Astrocyte (in vitro differentiated cells and primary cell): ENCODE measurements around the gene TPM2.

Experiments
- EZH2 ChIP-seq: IDR thresholded peaks from 2 replicates; pipeline ENCODE4 v1.6.1; 2012; ENCODE audit warnings: mild to moderate bottlenecking, low read length, inconsistent platforms; ENCODE audit not compliant: insufficient read depth
- TF ChIP-seq, protein P1 (sequence below): IDR thresholded peaks from 2 replicates; pipeline ENCODE4 v1.5.1; 2011; ENCODE audit warnings: low read depth, mild to moderate bottlenecking, inconsistent platforms, low read length, moderate library complexity; ENCODE audit not compliant: insufficient read depth

DNA sequence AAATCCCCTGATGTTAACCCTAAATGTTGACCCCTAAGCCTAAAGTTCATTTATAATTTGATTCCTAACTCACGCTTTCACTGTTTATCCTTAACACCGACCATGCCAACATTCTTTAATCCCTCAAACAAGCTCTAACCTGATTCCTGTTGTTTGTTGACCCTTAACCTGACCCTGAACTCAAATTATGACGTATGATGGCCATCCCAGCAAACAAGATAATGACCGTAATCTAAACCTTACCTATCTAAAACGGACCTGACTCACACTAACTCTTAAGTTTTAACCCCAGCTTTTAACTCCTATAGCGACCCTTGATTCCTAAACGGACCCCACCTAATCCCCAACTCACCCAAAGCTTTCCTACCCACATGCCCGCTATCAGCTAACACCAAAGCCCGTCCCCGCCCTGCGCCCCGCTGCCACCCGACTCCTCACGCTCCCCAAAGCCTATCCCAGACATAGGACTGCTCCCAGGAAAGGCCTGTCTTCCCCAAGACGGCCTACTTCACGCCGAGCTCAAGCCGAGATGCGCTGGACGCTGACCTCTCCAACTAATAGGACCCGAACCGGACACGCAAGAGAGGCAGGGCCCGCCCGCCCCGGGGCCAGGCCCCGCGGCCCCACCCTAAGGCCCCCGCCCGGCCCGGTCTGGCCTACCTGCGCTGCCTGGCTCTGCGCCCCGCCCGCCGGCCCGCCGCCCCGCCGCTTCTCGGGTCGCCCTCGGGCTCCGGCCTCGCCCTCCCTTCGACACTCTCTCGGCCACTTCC lies 41.9 kb upstream of the TPM2 start:
- TF ChIP-seq, protein P1, sequence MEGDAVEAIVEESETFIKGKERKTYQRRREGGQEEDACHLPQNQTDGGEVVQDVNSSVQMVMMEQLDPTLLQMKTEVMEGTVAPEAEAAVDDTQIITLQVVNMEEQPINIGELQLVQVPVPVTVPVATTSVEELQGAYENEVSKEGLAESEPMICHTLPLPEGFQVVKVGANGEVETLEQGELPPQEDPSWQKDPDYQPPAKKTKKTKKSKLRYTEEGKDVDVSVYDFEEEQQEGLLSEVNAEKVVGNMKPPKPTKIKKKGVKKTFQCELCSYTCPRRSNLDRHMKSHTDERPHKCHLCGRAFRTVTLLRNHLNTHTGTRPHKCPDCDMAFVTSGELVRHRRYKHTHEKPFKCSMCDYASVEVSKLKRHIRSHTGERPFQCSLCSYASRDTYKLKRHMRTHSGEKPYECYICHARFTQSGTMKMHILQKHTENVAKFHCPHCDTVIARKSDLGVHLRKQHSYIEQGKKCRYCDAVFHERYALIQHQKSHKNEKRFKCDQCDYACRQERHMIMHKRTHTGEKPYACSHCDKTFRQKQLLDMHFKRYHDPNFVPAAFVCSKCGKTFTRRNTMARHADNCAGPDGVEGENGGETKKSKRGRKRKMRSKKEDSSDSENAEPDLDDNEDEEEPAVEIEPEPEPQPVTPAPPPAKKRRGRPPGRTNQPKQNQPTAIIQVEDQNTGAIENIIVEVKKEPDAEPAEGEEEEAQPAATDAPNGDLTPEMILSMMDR = no peak
- TF ChIP-seq EZH2 = no peak
